ENCODE measurements around the gene ASIC3.
"Not testable (repeated sequence)": the region's sequence is repeated elsewhere in the genome, so short reads cannot be mapped to it uniquely, and the experiment has no call there.

ASIC3 gene

GRCh38 chr7:151035026-151035717 is 13.2 kb upstream of the ASIC3 start:
- Mint-ChIP-seq H3K4me1 (ENCODE audit: low read depth) (peaks cover 20% of the 10 kb centered on the region), H3K36me3 (no peaks in the 10 kb centered on the region), H3K27me3 (no peaks in the 10 kb centered on the region), H3K9me3 (ENCODE audit: low read depth) (no peaks in the 10 kb centered on the region), H3K27ac (no peak overlapping the region), H3K4me3 (no peak overlapping the region)

DNA sequence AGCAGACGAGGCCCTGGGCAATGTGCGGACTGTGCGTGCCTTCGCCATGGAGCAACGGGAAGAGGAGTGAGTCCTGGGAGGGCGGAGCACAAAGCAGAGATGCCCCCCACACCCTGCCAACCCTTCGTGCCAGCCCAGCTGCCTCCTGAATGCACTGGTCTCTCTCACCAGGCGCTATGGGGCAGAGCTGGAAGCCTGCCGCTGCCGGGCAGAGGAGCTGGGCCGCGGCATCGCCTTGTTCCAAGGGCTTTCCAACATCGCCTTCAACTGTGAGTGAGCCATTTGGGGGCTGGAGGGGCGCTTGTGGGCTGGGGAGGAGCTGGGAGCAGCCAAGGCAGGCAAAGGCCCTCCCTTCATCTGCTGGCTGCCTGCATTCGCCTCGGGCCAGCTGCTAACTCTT is 12.4 kb upstream of the ASIC3 start:
- Mint-ChIP-seq H3K36me3 (no peaks in the 10 kb centered on the region), H3K4me1 (ENCODE audit: low read depth) (peaks cover 19% of the 10 kb centered on the region), H3K27me3 (no peaks in the 10 kb centered on the region), H3K27ac (no peak overlapping the region), H3K9me3 (ENCODE audit: low read depth) (no peaks in the 10 kb centered on the region), H3K4me3 (no peak overlapping the region)

DNA sequence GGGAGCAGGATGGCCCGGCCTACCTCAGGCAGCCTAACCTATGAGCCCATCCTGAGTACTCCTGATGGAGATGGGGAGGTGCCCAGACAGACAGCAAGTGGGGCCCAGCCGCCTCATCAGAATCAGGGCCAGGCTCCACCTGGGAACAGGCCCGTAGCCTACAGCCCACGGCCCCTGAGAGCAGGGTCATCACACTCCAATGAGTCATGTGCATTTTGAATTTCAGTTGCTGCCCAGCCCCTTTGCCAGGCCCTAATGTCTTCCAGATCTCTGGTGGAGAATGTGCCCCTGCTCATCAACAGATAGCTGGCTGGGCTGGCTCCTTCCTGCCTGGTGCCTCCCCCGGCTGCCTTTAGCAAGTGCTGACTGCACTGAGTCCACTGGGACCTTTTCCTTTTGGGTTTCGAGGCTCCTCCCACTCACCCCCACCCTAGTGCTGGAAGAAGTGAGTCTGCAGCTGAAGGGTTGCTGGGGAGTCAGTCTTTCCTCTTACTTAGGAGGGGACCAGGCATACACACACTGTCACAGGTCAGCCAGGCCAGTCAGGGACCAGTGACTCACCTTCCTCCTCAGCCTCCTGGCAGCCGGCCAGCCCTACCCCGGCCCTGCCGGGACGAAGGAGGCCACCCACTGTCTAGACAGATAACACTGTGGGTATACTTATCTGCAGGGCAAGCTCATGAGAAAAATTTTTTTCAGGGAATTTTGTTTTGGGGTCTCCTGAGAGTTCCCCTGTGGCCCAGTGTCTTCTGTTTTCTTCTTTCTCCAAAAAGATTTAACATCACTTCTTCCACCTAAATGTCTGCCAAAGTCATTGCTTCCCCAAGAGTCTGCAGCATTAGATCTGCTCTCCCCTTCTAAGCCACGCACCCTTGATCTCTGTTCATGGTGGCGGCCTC is 9.1 kb upstream of the ASIC3 start:
- peaks cover 17% of the 10 kb centered on the region for H3K4me1 Mint-ChIP-seq (ENCODE audit: low read depth)
- H3K9me3 Mint-ChIP-seq (ENCODE audit: low read depth): no peaks in the 10 kb centered on the region
- H3K36me3 Mint-ChIP-seq: no peaks in the 10 kb centered on the region
- no peaks in the 10 kb centered on the region for H3K27me3 Mint-ChIP-seq
- peak overlapping the region; percentile 93 for H3K27ac Mint-ChIP-seq
- H3K4me3 Mint-ChIP-seq: peak overlapping the region; percentile 47

DNA sequence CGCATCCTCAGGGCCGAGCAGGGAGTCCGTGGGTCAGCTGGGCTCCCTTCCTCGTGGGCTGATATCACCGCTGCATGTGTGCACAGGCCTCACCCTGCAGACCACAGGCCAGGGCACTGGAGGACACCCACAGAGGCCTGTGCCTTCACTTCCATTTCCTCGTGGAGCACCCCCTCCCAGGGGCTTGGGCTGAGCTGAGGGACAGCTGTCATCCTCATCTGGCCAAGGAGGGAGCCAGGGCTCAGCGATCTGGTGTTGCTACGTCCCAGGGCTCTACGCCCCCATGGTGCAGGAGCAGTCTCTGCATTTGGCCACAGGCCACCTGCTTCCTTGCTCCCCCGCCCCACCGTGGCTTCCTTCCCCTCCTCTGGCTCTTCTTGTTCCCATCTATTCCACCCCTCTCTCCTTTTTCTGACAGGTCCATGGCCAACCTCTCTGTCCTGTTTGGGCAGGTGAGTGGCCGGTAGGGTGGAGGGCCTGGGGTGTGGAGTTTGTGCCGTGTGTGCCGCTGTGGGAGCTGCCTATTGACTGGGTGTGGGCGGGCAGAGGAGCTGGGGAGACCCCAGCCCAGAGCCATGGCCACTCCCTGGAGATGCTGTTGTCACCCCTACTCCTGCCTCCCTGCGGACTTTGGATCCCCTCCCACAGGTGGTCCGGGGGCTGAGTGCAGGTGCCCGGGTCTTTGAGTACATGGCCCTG is 8.3 kb upstream of the ASIC3 start:
- Mint-ChIP-seq H3K4me3 (peak overlapping the region; percentile 47), H3K27ac (peak overlapping the region; percentile 93), H3K27me3 (no peaks in the 10 kb centered on the region), H3K9me3 (ENCODE audit: low read depth) (no peaks in the 10 kb centered on the region), H3K4me1 (ENCODE audit: low read depth) (peaks cover 17% of the 10 kb centered on the region), H3K36me3 (no peaks in the 10 kb centered on the region)

GRCh38 chr7:151040616-151041375 is 7.5 kb upstream of the ASIC3 start:
- H3K27me3 Mint-ChIP-seq: no peaks in the 10 kb centered on the region
- no peak overlapping the region for H3K27ac Mint-ChIP-seq
- H3K36me3 Mint-ChIP-seq: no peaks in the 10 kb centered on the region
- no peak overlapping the region for H3K4me3 Mint-ChIP-seq
- peaks cover 17% of the 10 kb centered on the region for H3K4me1 Mint-ChIP-seq (ENCODE audit: low read depth)
- no peaks in the 10 kb centered on the region for H3K9me3 Mint-ChIP-seq (ENCODE audit: low read depth)

GRCh38 chr7:151043449-151043848 is 4.9 kb upstream of the ASIC3 start:
- H3K27me3 Mint-ChIP-seq; H3K4me3 Mint-ChIP-seq; H3K36me3 Mint-ChIP-seq; H3K9me3 Mint-ChIP-seq (ENCODE audit: low read depth); H3K27ac Mint-ChIP-seq: not testable (repeated sequence)
- peaks cover 17% of the 10 kb centered on the region for H3K4me1 Mint-ChIP-seq (ENCODE audit: low read depth)

GRCh38 chr7:151043959-151044358 is 4.4 kb upstream of the ASIC3 start:
- H3K4me1 Mint-ChIP-seq (ENCODE audit: low read depth): peaks cover 12% of the 10 kb centered on the region
- no peaks in the 10 kb centered on the region for H3K36me3 Mint-ChIP-seq
- no peaks in the 10 kb centered on the region for H3K9me3 Mint-ChIP-seq (ENCODE audit: low read depth)

GRCh38 chr7:151045262-151045661 is 3.1 kb upstream of the ASIC3 start:
- Mint-ChIP-seq H3K4me1 (ENCODE audit: low read depth) (peaks cover 2% of the 10 kb centered on the region), H3K4me3 (no peak overlapping the region), H3K36me3 (no peaks in the 10 kb centered on the region), H3K27ac (no peak overlapping the region), H3K9me3 (ENCODE audit: low read depth) (no peaks in the 10 kb centered on the region), H3K27me3 (no peaks in the 10 kb centered on the region)

More at GRCh38 chr7:151043959-151044358, 4.4 kb upstream of the ASIC3 start:
- Mint-ChIP-seq H3K4me3 (no peak overlapping the region), H3K27me3 (no peaks in the 10 kb centered on the region), H3K27ac (no peak overlapping the region)

- Mint-ChIP-seq H3K27me3 (no peaks in the 10 kb centered on the region), H3K4me1 (ENCODE audit: low read depth) (peaks cover 2% of the 10 kb centered on the region), H3K4me3 (no peak overlapping the region), H3K36me3 (no peaks in the 10 kb centered on the region), H3K27ac (no peak overlapping the region), H3K9me3 (ENCODE audit: low read depth) (no peaks in the 10 kb centered on the region)
Measured at GRCh38 chr7:151045967-151046366, 2.4 kb upstream of the ASIC3 start.

DNA sequence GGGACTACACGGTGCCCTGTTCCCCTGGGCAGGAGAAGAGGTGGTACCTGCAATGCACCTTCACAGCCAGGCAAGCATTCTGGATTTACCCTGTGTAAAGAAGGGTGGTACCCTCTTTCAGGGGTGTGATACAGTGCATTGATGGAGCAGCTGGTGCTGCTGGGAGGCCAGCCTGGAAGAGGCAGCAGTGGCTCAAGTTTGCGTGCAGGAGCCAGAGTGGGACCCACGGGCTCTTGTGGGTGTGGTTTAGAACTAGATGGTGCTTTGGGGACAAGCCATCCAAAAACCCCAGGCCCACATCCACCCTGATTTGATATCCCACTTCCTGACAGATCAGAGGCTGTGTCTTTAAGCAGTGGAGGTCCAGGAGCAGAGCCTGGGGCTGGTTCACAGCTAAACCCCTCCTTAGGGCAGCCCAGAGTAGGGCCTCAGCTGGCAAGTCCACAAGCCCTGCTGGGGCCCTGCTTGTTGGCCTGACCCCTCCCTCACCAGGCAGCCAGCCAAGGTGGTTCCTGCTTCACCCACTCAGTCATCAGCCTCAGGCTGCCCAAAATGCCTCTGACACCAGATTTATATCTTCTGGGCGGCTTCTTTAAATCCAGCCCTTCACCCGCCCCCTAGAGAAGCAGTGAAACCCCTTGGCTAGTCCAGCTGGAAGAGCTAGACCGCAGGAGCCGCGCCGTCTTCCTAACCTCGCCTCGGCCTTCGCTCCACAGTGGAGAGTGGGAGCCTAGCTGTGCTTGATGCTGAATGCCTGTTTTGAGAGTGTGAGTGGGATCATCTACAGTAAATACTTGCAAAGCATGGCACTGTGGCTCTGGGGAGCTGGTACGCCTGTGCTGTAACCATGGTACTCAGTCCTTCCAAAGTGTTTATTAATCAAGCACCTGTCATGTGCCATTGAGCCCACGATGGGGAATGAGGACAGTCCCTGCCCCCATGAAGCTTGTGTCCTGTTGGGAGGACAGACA is 1.4 kb upstream of the ASIC3 start:
- Mint-ChIP-seq H3K4me1 (ENCODE audit: low read depth) (no peaks in the 10 kb centered on the region), H3K9me3 (ENCODE audit: low read depth) (no peaks in the 10 kb centered on the region), H3K27ac (no peak overlapping the region), H3K27me3 (no peaks in the 10 kb centered on the region), H3K4me3 (no peak overlapping the region), H3K36me3 (no peaks in the 10 kb centered on the region)

GRCh38 chr7:151048911-151049463 is 656 bp downstream of the ASIC3 start:
- Mint-ChIP-seq H3K27me3 (no peaks in the 10 kb centered on the region), H3K4me1 (ENCODE audit: low read depth) (peaks cover 3% of the 10 kb centered on the region), H3K4me3 (no peak overlapping the region), H3K36me3 (peaks cover 5% of the 10 kb centered on the region), H3K9me3 (ENCODE audit: low read depth) (no peaks in the 10 kb centered on the region), H3K27ac (no peak overlapping the region)

DNA sequence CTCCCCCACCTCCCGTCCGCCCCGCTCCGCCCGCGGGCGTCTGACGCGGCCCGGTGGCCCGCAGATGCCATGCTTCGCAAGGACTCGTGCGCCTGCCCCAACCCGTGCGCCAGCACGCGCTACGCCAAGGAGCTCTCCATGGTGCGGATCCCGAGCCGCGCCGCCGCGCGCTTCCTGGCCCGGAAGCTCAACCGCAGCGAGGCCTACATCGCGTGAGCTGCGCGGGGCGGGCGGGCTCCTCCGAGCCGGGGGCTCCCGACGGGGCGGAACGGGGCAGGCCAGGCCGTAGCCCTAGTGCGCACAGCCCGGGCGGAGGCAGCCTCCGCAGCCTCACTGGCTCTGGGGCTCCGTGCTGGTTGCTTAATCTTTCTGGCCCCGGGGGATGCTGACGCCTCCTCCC is 2.8 kb downstream of the ASIC3 start:
- peaks cover 3% of the 10 kb centered on the region for H3K4me1 Mint-ChIP-seq (ENCODE audit: low read depth)
- no peaks in the 10 kb centered on the region for H3K27me3 Mint-ChIP-seq
- peaks cover 5% of the 10 kb centered on the region for H3K36me3 Mint-ChIP-seq
- H3K4me3 Mint-ChIP-seq: no peak overlapping the region
- no peak overlapping the region for H3K27ac Mint-ChIP-seq
- H3K9me3 Mint-ChIP-seq (ENCODE audit: low read depth): no peaks in the 10 kb centered on the region

DNA sequence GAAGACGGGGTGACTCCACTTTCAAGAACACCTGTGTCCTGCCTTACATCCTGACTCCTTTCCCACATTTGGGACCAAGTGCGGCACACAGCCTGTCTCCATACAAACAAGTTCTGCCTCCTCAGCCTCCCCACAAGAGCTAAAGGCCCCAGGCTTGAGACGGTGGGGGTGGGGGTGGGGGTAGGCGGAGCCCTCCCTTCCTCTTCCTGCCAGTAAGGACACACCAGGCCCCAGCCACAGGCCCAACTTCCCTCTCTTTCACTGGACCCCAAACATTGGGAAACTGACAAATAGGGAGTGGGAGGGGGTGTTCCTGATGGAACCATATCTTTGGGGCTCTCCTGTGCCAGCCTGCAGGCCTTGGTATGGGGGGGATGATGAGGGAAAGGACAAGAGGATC is 4.8 kb downstream of the ASIC3 start:
- H3K4me3 Mint-ChIP-seq: peak overlapping the region; percentile 5
- H3K9me3 Mint-ChIP-seq (ENCODE audit: low read depth): no peaks in the 10 kb centered on the region
- peaks cover 5% of the 10 kb centered on the region for H3K36me3 Mint-ChIP-seq
- H3K27ac Mint-ChIP-seq: no peak overlapping the region
- peaks cover 9% of the 10 kb centered on the region for H3K4me1 Mint-ChIP-seq (ENCODE audit: low read depth)
- no peaks in the 10 kb centered on the region for H3K27me3 Mint-ChIP-seq

All from activated naive CD8-positive, alpha-beta T cell (primary cell).